Prostate gland (tissue), 2 donors: ENCODE data around the gene FTMT. TPM values are rescaled to one million over a fixed set of nuclear protein-coding genes. Genes with fewer than 3 reads are reported as not detected.

ENCODE experiments used
- DNase-seq: peaks from one replicate; pipeline ENCODE4 v3.0.0-alpha.2; 2019; ENCODE audit warnings: low spot score
- H3K27ac ChIP-seq, 2 donors: fragments of 200-600 bp; sonication (generic); 2 replicates each; pipeline ENCODE4 v1.5.1; 2017 to 2019
- H3K27me3 ChIP-seq: fragments of 200-600 bp; sonication (generic); replicated peaks from 2 replicates; pipeline ENCODE4 v1.5.1; 2019; ENCODE audit not compliant: insufficient read depth
- H3K36me3 ChIP-seq, 2 donors: fragments of 200-600 bp; sonication (generic); 1 replicate in 1 of 2; 2 replicates in 1 of 2; pipeline versions ENCODE4 v1.5.1 to v1.8.1; 2017 to 2019
- H3K4me1 ChIP-seq: fragments of 200-600 bp; sonication (generic); replicated peaks from 2 replicates; pipeline ENCODE4 v1.5.1; 2019
- H3K4me3 ChIP-seq, 2 donors: fragments of 200-600 bp; sonication (generic); 2 replicates each; pipeline ENCODE4 v1.5.1; 2017 to 2019
- H3K9me3 ChIP-seq: fragments of 200-600 bp; sonication (generic); 2 replicates; pipeline ENCODE4 v1.5.1; 2017
- POLR2A ChIP-seq: fragments of 450-650 bp; IDR thresholded peaks from one replicate; pipeline ENCODE4 v1.6.1; 2016; ENCODE audit warnings: antibody characterized with exemption, mild to moderate bottlenecking
- POLR2AphosphoS5 ChIP-seq: sonication (generic); formaldehyde crosslinking; IDR thresholded peaks from one replicate; pipeline ENCODE4 v1.6.1; 2017; ENCODE audit warnings: antibody characterized with exemption
- WGBS: methylation state at CpG from one replicate; pipeline ENCODE4 v1.1.5; 2018; 5-methylcytosine and 5-hydroxymethylcytosine counted together
- intact Hi-C: fragments of 100-400 bp; cut with DNase I; formaldehyde crosslinking; loops from one replicate; pipeline ENCODE4 v1.14.2; 2022
- total RNA-seq, 2 donors: library from RNA; depleted of rRNA; stranded (reverse); fragments of >200 nt; gene quantifications; one replicate each; pipeline ENCODE4 v1.1.0, GENCODE V29; 2016
- TF ChIP-seq, protein P1 (sequence below), 4 experiments: fragments of 200-600 bp in 2 of 4; fragments of 450-650 bp in 2 of 4; sonication (generic) in 2 of 4; IDR thresholded peaks; 1 replicate in 3 of 4; 2 replicates in 1 of 4; pipeline ENCODE4 v1.5.1; 2016 to 2019; ENCODE audit warnings: antibody characterized with exemption in 4 of 4, mild to moderate bottlenecking in 2 of 4, moderate library complexity in 2 of 4

Gene FTMT
- total RNA-seq, 2 donors from 2014 or later = 3.9 TPM; not detected in 1

DNA sequence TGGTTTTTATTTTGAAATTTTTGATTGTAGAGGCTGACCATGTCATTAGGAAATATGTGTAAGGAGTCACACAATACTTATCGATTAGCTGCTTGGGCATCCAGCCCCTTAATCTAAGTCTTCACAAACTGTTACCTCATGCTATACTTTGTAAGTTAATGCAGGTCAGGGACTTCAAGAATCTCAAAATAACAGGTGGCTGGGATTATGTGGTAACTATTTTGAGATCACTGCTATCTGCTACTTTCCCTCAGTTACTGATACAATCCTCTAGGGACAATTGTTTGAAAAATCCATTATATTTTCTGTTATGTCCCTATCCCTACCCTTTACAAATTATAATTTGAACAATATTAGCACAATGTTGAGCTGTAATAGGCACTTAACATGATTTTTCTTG is 21.7 kb downstream of the FTMT start:
- intact Hi-C loops = no loop called here
- no peak for DNase-seq
- H3K27ac ChIP-seq = no peak overlapping the region
- H3K4me3 ChIP-seq = no peak overlapping the region
- 92% methylated on average over 1 of the region's 1 CpG for WGBS
- H3K4me1 ChIP-seq = no peaks in the 10 kb centered on the region
- no peaks in the 10 kb centered on the region for H3K9me3 ChIP-seq
- no peaks in the 10 kb centered on the region for H3K27me3 ChIP-seq
- no peaks in the 10 kb centered on the region for H3K36me3 ChIP-seq
- no peak for TF ChIP-seq POLR2AphosphoS5
- no peak for TF ChIP-seq POLR2A
- TF ChIP-seq, protein P1, sequence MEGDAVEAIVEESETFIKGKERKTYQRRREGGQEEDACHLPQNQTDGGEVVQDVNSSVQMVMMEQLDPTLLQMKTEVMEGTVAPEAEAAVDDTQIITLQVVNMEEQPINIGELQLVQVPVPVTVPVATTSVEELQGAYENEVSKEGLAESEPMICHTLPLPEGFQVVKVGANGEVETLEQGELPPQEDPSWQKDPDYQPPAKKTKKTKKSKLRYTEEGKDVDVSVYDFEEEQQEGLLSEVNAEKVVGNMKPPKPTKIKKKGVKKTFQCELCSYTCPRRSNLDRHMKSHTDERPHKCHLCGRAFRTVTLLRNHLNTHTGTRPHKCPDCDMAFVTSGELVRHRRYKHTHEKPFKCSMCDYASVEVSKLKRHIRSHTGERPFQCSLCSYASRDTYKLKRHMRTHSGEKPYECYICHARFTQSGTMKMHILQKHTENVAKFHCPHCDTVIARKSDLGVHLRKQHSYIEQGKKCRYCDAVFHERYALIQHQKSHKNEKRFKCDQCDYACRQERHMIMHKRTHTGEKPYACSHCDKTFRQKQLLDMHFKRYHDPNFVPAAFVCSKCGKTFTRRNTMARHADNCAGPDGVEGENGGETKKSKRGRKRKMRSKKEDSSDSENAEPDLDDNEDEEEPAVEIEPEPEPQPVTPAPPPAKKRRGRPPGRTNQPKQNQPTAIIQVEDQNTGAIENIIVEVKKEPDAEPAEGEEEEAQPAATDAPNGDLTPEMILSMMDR (IDR thresholded peaks at IDR 0.05) = no peak

DNA sequence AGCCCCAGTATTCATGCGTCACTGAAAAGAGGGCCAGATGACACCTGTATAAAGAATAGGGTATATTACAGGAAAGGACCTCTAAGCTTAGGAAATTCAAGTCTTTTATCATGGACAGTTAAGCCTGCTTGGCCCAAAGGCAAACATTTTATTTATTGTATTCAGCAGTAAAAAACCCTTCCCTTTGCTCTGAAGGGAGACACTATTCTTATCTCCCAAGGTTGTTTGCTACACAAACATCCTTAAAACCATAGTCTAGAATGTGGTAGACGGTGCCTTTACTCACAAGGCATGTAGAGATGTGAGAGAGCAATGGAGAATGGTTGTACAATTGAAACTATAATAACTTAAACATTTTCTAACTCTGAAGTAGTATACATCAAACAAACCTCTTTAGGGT is 33.9 kb downstream of the FTMT start:
- no peak for TF ChIP-seq POLR2AphosphoS5
- Histone ChIP-seq H3K4me3 (no peak overlapping the region), H3K9me3 (no peaks in the 10 kb centered on the region), H3K4me1 (no peaks in the 10 kb centered on the region), H3K27me3 (no peaks in the 10 kb centered on the region), H3K27ac (no peak overlapping the region), H3K36me3 (no peaks in the 10 kb centered on the region)
- intact Hi-C loops = no loop called here
- DNase-seq = no peak
- 26% methylated on average over 2 of the region's 2 CpGs for WGBS

DNA sequence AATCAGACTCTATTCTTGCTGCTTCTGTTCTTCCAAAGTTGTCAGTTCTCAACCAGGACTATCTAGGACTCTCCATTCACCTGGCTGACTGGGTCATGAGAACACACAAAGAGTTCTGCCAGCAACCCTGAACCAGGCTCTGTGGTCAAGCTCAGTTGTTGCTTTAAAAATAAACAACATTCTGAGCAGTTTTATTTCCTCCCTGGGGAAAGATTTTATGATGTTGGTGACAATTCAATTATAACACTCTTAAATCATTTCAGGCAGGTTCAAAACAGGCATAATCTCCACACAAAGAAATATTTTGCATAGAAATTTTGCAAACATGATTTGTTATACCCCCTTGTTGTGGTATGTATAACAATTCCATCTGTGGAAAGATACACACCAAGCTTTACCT is 36.0 kb downstream of the FTMT start:
- H3K27me3 ChIP-seq = no peaks in the 10 kb centered on the region
- no peaks in the 10 kb centered on the region for H3K4me1 ChIP-seq
- intact Hi-C loops = no loop called here

DNA sequence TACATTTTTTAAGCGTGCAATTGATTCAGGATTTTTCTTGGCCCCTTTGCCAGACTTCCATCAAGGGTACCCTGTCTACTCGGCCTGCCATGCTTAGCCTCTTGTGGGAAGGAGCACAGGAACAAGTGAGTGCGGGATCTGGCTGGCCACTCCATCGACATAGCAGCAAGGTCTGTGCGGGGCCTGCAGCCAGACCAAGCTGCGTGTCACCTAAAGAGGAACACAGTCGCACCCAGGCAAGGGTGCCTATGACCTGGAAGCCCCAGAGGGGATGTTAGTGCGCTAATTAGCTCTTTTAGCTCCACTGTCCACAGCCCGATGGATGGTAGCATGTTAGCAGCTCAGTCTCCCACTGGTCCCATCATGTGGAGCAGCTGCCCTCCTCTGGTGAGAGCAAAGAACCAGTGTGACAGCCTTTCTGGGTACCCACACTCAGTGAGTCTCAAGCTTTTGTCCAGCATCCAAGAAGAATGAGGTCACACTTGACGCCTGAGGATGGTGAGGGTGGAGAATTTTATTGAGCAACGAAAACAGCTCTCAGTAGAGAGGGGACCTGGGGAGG is 38.7 kb downstream of the FTMT start:
- Histone ChIP-seq H3K27ac (no peak overlapping the region), H3K27me3 (no peaks in the 10 kb centered on the region), H3K4me1 (no peaks in the 10 kb centered on the region), H3K9me3 (no peaks in the 10 kb centered on the region), H3K36me3 (no peaks in the 10 kb centered on the region), H3K4me3 (no peak overlapping the region)
- DNase-seq = no peak
- TF ChIP-seq POLR2A = no peak
- TF ChIP-seq, protein P1 (IDR thresholded peaks at IDR 0.05) = no peak
- no peak for TF ChIP-seq POLR2AphosphoS5
- intact Hi-C loops = no loop called here
- WGBS = 92% methylated on average over 11 of the region's 11 CpGs

More for the DNA sequence above, 36.0 kb downstream of the FTMT start:
- H3K36me3 ChIP-seq = no peaks in the 10 kb centered on the region
- no peak for DNase-seq
- H3K9me3 ChIP-seq = no peaks in the 10 kb centered on the region
- H3K4me3 ChIP-seq = no peak overlapping the region
- TF ChIP-seq, protein P1 (IDR thresholded peaks at IDR 0.05) = no peak
- no peak for TF ChIP-seq POLR2A
- no peak for TF ChIP-seq POLR2AphosphoS5
- no peak overlapping the region for H3K27ac ChIP-seq

DNA sequence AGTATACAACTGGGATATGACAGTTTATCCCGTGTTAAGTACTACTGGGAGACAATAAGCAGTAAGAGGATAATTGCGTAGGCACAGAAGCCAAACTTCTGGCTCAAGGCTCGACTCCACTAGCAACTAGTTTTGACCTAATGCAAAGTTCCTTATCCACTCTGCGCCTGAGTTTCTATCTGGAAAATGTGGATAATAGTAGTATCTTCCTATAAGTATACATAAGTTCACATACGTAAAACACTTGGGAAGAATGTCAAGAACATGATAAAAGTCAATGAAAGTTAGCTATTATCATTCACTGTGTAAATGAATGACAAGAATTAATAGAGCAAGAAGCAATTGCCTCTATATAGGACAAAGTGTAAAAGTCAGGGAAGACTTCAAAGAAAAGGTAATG is 45.7 kb downstream of the FTMT start:
- Histone ChIP-seq H3K27me3 (no peaks in the 10 kb centered on the region), H3K27ac (no peak overlapping the region), H3K36me3 (no peaks in the 10 kb centered on the region), H3K9me3 (no peaks in the 10 kb centered on the region), H3K4me1 (no peaks in the 10 kb centered on the region), H3K4me3 (no peak overlapping the region)
- intact Hi-C loops = no loop called here
- TF ChIP-seq POLR2A (no peak), POLR2AphosphoS5 (no peak)
- TF ChIP-seq, protein P1 (IDR thresholded peaks at IDR 0.05) = no peak
- 78% methylated on average over 5 of the region's 5 CpGs for WGBS
- no peak for DNase-seq
